BLaER1 (cell line): Measurements from ENCODE around the gene ANAPC13.

Experiments
- H3K27ac ChIP-seq: shearing (Covaris generic); formaldehyde crosslinking; 2 replicates; pipeline ENCODE4 v1.8.1; 2022
- H3K27me3 ChIP-seq: shearing (Covaris generic); formaldehyde crosslinking; 2 replicates; pipeline ENCODE4 v1.8.1; 2022
- H3K36me3 ChIP-seq: shearing (Covaris generic); formaldehyde crosslinking; 2 replicates; pipeline ENCODE4 v1.8.1; 2022
- H3K4me1 ChIP-seq: shearing (Covaris generic); formaldehyde crosslinking; 2 replicates; pipeline ENCODE4 v1.8.1; 2022
- H3K4me2 ChIP-seq: shearing (Covaris generic); formaldehyde crosslinking; 2 replicates; pipeline ENCODE4 v1.8.1; 2022
- H3K4me3 ChIP-seq: shearing (Covaris generic); formaldehyde crosslinking; 2 replicates; pipeline ENCODE4 v1.8.1; 2022
- H3K9ac ChIP-seq: shearing (Covaris generic); formaldehyde crosslinking; 2 replicates; pipeline ENCODE4 v1.8.1; 2022
- H3K9me3 ChIP-seq: shearing (Covaris generic); formaldehyde crosslinking; 2 replicates; pipeline ENCODE4 v1.8.1; 2022
- H4K20me1 ChIP-seq: shearing (Covaris generic); formaldehyde crosslinking; 2 replicates; pipeline ENCODE4 v1.8.1; 2022
- Cebpa-rat ChIP-seq: shearing (Covaris generic); IDR thresholded peaks from 2 replicates; pipeline ENCODE4 v1.8.1; 2022

ANAPC13 gene

DNA sequence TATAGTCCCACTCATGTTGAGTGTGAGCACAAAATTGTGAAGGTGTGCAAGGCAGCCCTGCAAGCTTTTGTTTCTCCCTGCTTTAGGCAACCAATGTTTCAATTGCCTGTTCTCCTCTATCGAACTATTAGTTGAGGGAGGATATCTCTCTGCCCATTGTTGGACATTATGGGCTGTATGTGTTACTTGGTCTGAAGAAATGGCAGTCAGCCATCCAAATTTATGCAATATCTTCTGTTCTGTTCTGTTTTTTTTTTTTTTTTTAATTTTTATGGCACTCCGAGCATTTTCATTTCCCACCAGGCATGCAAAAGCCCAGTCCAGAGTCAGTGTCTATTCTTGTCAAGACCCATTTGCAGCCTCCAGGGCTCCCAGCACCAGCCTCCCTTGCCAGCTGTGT is 44.0 kb downstream of the ANAPC13 start:
- no peak overlapping the region for H3K9ac ChIP-seq
- no peak overlapping the region for H3K27ac ChIP-seq
- H3K4me3 ChIP-seq = no peak overlapping the region
- H3K4me1 ChIP-seq = peaks cover 7% of the 10 kb centered on the region
- peaks cover 16% of the 10 kb centered on the region for H3K9me3 ChIP-seq
- H3K36me3 ChIP-seq = no peaks in the 10 kb centered on the region
- no peak for TF ChIP-seq Cebpa-rat
- no peaks in the 10 kb centered on the region for H4K20me1 ChIP-seq
- no peak overlapping the region for H3K4me2 ChIP-seq
- H3K27me3 ChIP-seq = no peaks in the 10 kb centered on the region

DNA sequence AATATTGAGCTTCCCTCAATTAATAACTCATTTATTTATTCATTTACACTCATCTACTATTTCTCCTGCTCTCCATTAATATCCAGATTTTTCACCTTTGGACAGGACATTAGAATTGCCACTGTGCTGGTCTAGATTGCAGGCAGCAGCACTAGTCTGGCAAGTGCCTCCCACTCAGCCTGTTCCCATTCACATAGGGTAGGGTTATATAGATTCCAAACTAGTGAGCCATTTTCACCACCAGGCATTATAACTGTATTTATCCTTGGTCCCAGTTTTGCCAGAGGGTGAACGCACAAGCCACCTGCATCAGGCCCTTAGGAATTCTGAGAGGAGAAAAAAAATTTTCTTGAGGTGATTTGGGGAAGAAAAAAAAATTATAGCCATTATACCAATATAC is 44.5 kb downstream of the ANAPC13 start:
- no peak overlapping the region for H3K4me3 ChIP-seq
- H3K9ac ChIP-seq = no peak overlapping the region
- H3K27ac ChIP-seq = no peak overlapping the region
- no peak overlapping the region for H3K4me2 ChIP-seq
- H3K9me3 ChIP-seq = peaks cover 16% of the 10 kb centered on the region
- no peaks in the 10 kb centered on the region for H4K20me1 ChIP-seq
- H3K36me3 ChIP-seq = no peaks in the 10 kb centered on the region
- H3K4me1 ChIP-seq = peaks cover 2% of the 10 kb centered on the region
- no peaks in the 10 kb centered on the region for H3K27me3 ChIP-seq
- no peak for TF ChIP-seq Cebpa-rat

DNA sequence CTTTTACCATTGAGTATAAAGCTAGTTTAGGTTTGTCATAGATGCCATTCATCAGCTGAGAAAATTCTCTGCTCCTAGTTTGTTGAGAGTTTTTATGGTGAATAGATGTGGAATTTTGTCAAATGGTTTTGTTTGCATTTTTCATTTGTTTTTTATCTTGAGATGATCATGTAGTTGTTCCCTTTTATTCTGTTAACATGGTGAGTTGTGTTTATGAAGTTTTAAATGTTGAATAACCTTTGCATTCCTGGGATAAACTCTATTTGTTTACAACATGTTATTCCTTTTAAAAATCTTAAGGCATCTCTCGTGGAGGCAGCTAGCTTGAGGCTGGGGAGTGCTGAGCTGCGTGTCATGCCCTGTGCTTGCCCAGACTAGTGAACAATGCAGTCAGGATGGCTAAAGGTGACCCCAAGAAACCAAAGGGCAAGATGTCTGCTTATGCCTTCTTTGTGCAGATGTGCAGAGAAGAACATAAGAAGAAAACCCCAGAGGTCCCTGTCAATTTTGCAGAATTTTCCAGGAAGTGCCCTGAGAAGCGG is 48.5 kb downstream of the ANAPC13 start:
- H3K27me3 ChIP-seq = no peaks in the 10 kb centered on the region
- no peak overlapping the region for H3K27ac ChIP-seq
- H3K4me3 ChIP-seq = no peak overlapping the region
- no peak for TF ChIP-seq Cebpa-rat
- H4K20me1 ChIP-seq = no peaks in the 10 kb centered on the region
- H3K36me3 ChIP-seq = no peaks in the 10 kb centered on the region
- no peaks in the 10 kb centered on the region for H3K4me1 ChIP-seq
- no peak overlapping the region for H3K9ac ChIP-seq
- H3K9me3 ChIP-seq = no peaks in the 10 kb centered on the region
- H3K4me2 ChIP-seq = no peak overlapping the region

DNA sequence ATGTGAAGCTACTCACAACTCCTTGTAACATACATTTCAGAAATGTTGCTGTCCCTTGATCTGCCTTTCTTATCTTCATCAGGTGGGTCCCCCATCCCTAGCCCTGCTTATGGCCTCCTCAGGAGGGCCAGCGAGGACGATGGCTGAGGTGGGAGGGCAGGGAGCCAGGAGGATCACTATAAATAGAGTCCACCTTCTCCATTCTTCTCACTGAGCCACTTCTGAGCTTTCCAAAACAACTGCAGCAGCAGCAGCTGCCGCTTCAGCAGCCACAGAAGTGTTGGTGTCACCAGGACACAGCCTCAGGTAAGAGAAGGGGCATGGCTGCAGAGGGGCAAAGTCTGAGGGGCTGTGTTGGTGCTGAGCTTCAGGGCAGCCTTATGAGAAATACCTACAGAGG is 53.5 kb downstream of the ANAPC13 start:
- no peak overlapping the region for H3K4me3 ChIP-seq
- no peaks in the 10 kb centered on the region for H3K27me3 ChIP-seq
- H3K9me3 ChIP-seq = no peaks in the 10 kb centered on the region
- H3K36me3 ChIP-seq = no peaks in the 10 kb centered on the region
- peaks cover 3% of the 10 kb centered on the region for H3K4me1 ChIP-seq
- H3K9ac ChIP-seq = no peak overlapping the region
- no peaks in the 10 kb centered on the region for H4K20me1 ChIP-seq
- no peak overlapping the region for H3K27ac ChIP-seq
- no peak overlapping the region for H3K4me2 ChIP-seq
- TF ChIP-seq Cebpa-rat = no peak

DNA sequence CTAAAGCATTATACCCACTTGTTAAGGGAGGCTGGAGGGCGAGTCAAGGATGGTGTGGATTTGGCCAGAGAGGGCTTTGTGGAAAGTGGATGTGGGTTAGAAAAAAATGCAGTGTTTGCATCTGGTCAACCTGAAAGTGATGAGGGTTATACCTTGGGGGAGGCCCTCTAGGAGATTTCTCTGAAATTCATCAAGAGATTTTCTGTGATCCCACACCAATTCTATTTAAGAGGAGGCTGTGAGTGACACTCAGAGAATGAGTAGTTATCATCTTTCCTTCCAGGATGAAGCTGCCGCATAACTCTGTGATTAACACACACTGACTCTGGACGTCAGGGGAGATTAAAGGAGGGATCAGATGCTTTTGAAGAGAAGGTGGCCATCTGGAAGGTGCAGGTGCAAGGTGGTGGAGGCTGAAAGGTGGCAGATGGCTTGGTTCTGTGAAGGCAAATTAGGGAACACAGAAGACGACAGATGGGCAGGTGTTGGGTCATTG is 54.8 kb downstream of the ANAPC13 start:
- Histone ChIP-seq H3K9ac (no peak overlapping the region), H3K27me3 (no peaks in the 10 kb centered on the region), H3K4me3 (no peak overlapping the region), H3K27ac (no peak overlapping the region), H3K4me1 (peaks cover 12% of the 10 kb centered on the region), H3K9me3 (no peaks in the 10 kb centered on the region), H3K4me2 (no peak overlapping the region), H3K36me3 (no peaks in the 10 kb centered on the region), H4K20me1 (no peaks in the 10 kb centered on the region)
- no peak for TF ChIP-seq Cebpa-rat

DNA sequence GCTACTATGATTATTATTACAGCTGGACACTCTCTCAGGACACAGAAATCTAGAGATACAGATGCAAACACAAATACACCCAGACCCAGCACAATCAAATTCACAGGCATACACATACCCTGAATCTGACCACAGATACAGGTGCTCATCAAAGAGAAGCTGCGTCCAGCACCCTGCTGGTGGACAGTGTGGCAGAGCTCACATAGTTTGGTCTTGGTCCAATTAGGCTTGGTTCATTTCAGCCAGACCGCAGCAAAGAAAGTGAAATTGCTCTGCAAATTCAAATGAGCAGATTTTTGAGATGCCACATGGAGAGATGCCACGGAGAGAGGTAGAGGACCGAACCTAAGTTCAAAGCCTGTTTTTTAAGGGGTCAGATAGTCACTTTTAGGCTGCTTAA is 55.6 kb downstream of the ANAPC13 start:
- no peak overlapping the region for H3K4me2 ChIP-seq
- H3K4me3 ChIP-seq = no peak overlapping the region
- no peaks in the 10 kb centered on the region for H3K36me3 ChIP-seq
- H3K4me1 ChIP-seq = peaks cover 12% of the 10 kb centered on the region
- TF ChIP-seq Cebpa-rat = no peak
- no peaks in the 10 kb centered on the region for H3K9me3 ChIP-seq
- no peaks in the 10 kb centered on the region for H4K20me1 ChIP-seq
- no peak overlapping the region for H3K9ac ChIP-seq
- H3K27ac ChIP-seq = no peak overlapping the region
- no peaks in the 10 kb centered on the region for H3K27me3 ChIP-seq

DNA sequence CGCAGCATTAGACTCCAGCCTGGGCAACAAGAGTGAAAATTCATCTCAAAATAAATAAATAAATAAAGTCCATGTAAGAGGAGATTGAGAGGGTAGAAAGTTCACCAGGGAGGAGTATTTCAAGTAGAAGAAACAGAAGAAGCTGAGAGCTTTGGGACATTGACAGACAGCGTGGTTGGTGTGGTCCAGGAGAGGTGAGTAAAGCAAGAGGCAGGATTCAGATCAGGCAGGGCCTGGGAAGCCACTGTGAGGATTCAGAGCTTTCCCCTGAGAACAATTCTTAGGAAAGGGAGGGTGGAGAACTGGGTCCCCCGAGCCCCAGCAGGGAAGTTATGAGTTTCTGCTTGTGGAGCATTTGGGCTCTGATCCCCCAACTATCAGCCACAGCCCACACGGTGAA is 57.4 kb downstream of the ANAPC13 start:
- Histone ChIP-seq H3K36me3 (no peaks in the 10 kb centered on the region), H3K4me2 (no peak overlapping the region), H3K27ac (no peak overlapping the region), H3K4me3 (no peak overlapping the region), H3K4me1 (peaks cover 16% of the 10 kb centered on the region), H3K9me3 (no peaks in the 10 kb centered on the region), H4K20me1 (no peaks in the 10 kb centered on the region), H3K9ac (no peak overlapping the region), H3K27me3 (no peaks in the 10 kb centered on the region)
- TF ChIP-seq Cebpa-rat = no peak
